AG09319 (cell line): Measurements from ENCODE around the gene GLRB.

Source experiments
- DNase-seq: peaks from one replicate; pipeline ENCODE4 v3.0.0-alpha.2; 2010; ENCODE audit warnings: low read depth; ENCODE audit errors: extremely low read depth
- CTCF ChIP-seq: IDR thresholded peaks from 2 replicates; pipeline ENCODE4 v1.5.1; 2011; ENCODE audit warnings: low read depth, mild to moderate bottlenecking, inconsistent platforms, low read length, moderate library complexity

The GLRB gene

DNA sequence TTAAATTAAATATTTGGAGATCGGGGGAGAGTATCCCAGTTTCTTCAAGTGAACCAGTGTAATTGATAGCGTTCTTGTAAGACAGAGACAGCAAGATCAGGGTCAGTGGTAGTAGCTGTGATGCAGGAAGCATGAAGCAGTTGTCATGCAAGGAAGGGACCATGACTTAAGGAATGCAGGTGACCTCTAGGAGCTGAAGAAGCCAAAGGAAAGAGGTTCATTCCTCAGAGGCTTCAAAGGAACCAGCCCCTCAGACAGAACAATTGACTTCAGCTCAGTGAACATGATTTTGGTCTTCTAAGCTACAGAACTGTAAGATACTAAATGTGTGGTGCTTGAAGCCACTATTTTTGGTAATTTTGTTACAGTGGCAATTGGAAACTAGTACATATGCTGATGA is 51.6 kb downstream of the GLRB start:
- TF ChIP-seq CTCF: no peak
- DNase-seq: no peak

DNA sequence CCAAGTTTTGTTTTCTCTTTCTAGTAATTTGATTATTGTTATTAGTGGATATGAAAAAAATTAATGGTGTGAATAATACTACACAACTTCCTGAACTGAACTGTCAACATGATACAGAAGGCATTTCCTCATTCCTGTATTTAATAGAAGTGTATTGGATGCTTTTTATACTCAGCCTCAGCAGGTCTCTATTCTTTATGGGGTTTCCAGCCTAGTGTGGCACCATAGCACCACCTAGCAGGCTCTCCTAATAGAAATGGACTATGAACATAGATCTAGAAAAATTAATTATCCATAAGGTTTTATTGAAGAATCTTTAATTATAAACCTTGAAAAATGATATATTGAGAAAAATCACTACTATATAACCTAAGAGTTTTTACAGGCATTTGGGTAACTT is 52.4 kb downstream of the GLRB start:
- TF ChIP-seq CTCF: peak; percentile 63
- peak; percentile 7 for DNase-seq

DNA sequence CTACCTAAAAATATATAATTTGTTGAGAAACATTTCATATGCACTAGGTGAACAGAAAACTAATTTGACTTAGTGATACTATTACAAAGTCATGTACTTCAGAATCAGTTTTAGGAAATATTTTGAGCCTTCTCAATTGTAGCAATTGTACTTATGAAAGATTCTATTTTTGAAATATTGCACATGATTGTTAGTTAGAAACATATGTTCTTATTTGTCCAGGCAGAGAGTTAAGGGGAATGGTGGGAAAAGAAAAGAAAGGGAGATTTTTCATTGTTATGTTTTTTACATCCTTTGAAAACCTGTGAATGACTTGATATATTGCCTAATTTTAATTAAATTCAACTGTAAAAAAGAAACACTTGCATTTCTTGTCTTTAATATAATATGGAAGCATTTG is 66.0 kb downstream of the GLRB start:
- no peak for TF ChIP-seq CTCF
- no peak for DNase-seq

DNA sequence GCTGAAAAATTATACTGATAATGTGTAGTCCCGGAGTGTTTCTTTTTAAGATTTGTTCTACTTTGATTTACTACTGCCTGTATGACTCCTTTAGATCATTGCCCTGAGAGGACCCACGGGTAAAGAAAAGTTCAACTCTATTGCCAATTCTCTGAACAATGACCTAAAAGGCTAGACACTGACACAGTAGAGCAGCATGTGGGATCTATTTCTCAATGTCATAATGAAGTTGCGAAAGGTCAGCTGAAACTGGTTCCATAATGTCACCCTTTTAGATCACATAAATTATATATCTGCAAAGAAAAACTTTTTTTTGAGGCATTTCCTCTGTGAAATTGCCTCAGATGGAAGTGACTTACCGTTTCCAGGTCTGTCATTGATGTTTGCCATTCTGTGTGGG is 67.4 kb downstream of the GLRB start:
- DNase-seq: no peak
- no peak for TF ChIP-seq CTCF

- TF ChIP-seq CTCF: no peak
- no peak for DNase-seq
Observed at GRCh38 chr4:157151711-157152110, 75.8 kb downstream of the GLRB start.

DNA sequence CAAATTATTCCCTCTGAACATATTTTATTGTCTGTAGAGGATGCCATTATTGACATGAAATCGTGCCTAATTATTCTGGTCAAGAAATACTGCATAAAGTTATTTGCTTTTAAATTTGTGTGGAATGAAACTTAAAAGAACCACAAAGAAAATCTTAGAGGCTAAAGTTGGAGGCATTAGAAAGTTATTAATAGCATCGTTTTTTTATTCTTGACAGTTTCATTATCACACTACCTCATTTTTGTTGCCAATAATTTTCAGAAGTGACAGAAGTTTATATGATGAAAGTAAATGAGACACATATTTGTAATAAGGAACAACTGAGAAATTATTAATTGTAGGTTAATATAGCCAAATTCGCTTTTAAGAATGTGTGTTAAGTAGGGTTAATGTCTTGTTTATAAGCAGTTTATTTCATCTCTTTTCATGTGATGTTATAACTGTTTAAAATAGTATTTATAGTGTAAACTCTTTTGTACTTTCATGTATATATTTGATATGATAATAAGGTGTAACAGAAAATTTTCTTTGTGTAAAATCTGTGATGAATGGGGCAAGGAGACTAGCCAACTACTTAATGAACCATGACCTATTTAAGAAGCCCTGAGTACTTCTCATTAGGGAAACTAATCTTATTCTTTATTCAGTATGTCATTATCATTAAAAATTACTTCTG is 90.1 kb downstream of the GLRB start:
- no peak for DNase-seq
- no peak for TF ChIP-seq CTCF

- no peak for DNase-seq
- no peak for TF ChIP-seq CTCF
Observed at GRCh38 chr4:157170321-157170720, 94.4 kb downstream of the GLRB start.
